ENCODE measurements around the gene CHML. TPM values are rescaled to one million over a fixed set of nuclear protein-coding genes. Genes with fewer than 3 reads are reported as not detected.

The CHML gene
- total RNA-seq, 3 donors from 2014 or later: 8.5 to 16.7 (median 9.8) TPM

GRCh38 chr1:241652012-241652411, 11.8 kb upstream of the CHML start, which contains the start of gene WDR64:
Gene WDR64 (plus strand): TSS chr1:241652281. CDS start chr1:241652485, 204 bp downstream.
- Histone ChIP-seq H3K4me3 (no peak within 1 kb of the TSS), H3K9me3 (no peaks in the 10 kb centered on the region), H3K36me3 (ENCODE audit: low read depth) (no peaks in the 10 kb centered on the region), H3K4me1 (ENCODE audit: low read depth) (no peaks in the 10 kb centered on the region)
- intact Hi-C loops (cut with DNase I, micrococcal nuclease): no loop called here
- ATAC-seq (no peak), DNase-seq (no peak)
- TF ChIP-seq CTCF (IDR thresholded peaks at IDR 0.05): no peak

GRCh38 chr1:241648159-241648558, 8.0 kb upstream of the CHML start:
- intact Hi-C loops (cut with DNase I, micrococcal nuclease): no loop called here
- no peaks in the 10 kb centered on the region for H3K9me3 ChIP-seq
- no peaks in the 10 kb centered on the region for H3K36me3 ChIP-seq (ENCODE audit: low read depth)
- DNase-seq (no peak), ATAC-seq (peak; percentile 36)
- no peak overlapping the region for H3K4me3 ChIP-seq
- no peaks in the 10 kb centered on the region for H3K4me1 ChIP-seq (ENCODE audit: low read depth)
- TF ChIP-seq CTCF (IDR thresholded peaks at IDR 0.05): no peak

GRCh38 chr1:241647658-241648057, 7.5 kb upstream of the CHML start:
- Histone ChIP-seq H3K4me3 (no peak overlapping the region), H3K4me1 (ENCODE audit: low read depth) (no peaks in the 10 kb centered on the region), H3K36me3 (ENCODE audit: low read depth) (no peaks in the 10 kb centered on the region), H3K9me3 (no peaks in the 10 kb centered on the region)
- ATAC-seq (no peak), DNase-seq (no peak)
- intact Hi-C loops (cut with DNase I, micrococcal nuclease): no loop called here
- no peak for TF ChIP-seq CTCF (IDR thresholded peaks at IDR 0.05)

GRCh38 chr1:241646201-241646600, 6.0 kb upstream of the CHML start:
- no peak for ATAC-seq
- TF ChIP-seq CTCF (IDR thresholded peaks at IDR 0.05): no peak
- no peak for DNase-seq
- no peaks in the 10 kb centered on the region for H3K36me3 ChIP-seq (ENCODE audit: low read depth)
- H3K9me3 ChIP-seq: no peaks in the 10 kb centered on the region
- no peak overlapping the region for H3K4me3 ChIP-seq
- intact Hi-C loops (cut with DNase I, micrococcal nuclease): no loop called here
- H3K4me1 ChIP-seq (ENCODE audit: low read depth): no peaks in the 10 kb centered on the region

GRCh38 chr1:241645199-241645598, 5.0 kb upstream of the CHML start:
- ATAC-seq (no peak), DNase-seq (no peak)
- intact Hi-C loops (cut with DNase I, micrococcal nuclease): no loop called here
- H3K36me3 ChIP-seq (ENCODE audit: low read depth): no peaks in the 10 kb centered on the region
- H3K9me3 ChIP-seq: no peaks in the 10 kb centered on the region
- TF ChIP-seq CTCF (IDR thresholded peaks at IDR 0.05): no peak
- H3K4me3 ChIP-seq: no peak overlapping the region
- peaks cover 3% of the 10 kb centered on the region for H3K4me1 ChIP-seq (ENCODE audit: low read depth)

GRCh38 chr1:241644259-241644658, 4.1 kb upstream of the CHML start:
- no peak for DNase-seq
- intact Hi-C loops (cut with DNase I, micrococcal nuclease): no loop called here
- Histone ChIP-seq H3K4me1 (ENCODE audit: low read depth) (peaks cover 3% of the 10 kb centered on the region), H3K36me3 (ENCODE audit: low read depth) (no peaks in the 10 kb centered on the region), H3K9me3 (no peaks in the 10 kb centered on the region), H3K4me3 (no peak overlapping the region)
- no peak for ATAC-seq
- TF ChIP-seq CTCF (IDR thresholded peaks at IDR 0.05): no peak

All from mucosa of descending colon (tissue), 3 donors.